Measurements from ENCODE around the gene UACA. TPM values are rescaled to one million over a fixed set of nuclear protein-coding genes. Genes with fewer than 3 reads are reported as not detected.

Gene UACA
- total RNA-seq, 1 experiment from 2014 or later = 38.0 TPM

- Histone ChIP-seq H3K4me1 (ENCODE audit: insufficient read depth, low read length) (peaks cover 4% of the 10 kb centered on the region; the same call in 1 of the 2 replicates), H4K91ac (ENCODE audit: insufficient read length, low read depth, low read length) (no peak overlapping the region), H4K20me1 (ENCODE audit: control insufficient read depth, insufficient read depth, insufficient read length) (no peaks in the 10 kb centered on the region), H3K18ac (ENCODE audit: insufficient read length, low read depth, low read length) (no peak overlapping the region), H2BK120ac (ENCODE audit: low read depth, low read length, poor library complexity, severe bottlenecking) (no peak overlapping the region), H3K27ac (ENCODE audit: insufficient read length, low read depth, low read length) (no peak overlapping the region), H3K27me3 (ENCODE audit: insufficient read depth, low read length) (no peaks in the 10 kb centered on the region), H3K14ac (ENCODE audit: insufficient read depth, low read length) (no peak overlapping the region), H3K9me3 (ENCODE audit: control insufficient read depth, low read depth, low read length) (no peaks in the 10 kb centered on the region), H4K8ac (replicated peaks; ENCODE audit: insufficient read length, low read depth, low read length) (no peak overlapping the region), H3K23ac (ENCODE audit: insufficient read length, low read depth, low read length) (no peak overlapping the region), H2BK12ac (ENCODE audit: insufficient read length, low read depth, low read length) (no peak overlapping the region), H3K79me2 (ENCODE audit: insufficient read depth, low read length) (no peaks in the 10 kb centered on the region), H3T11ph (ENCODE audit: low read length) (no peak overlapping the region), H2BK5ac (ENCODE audit: insufficient read length, low read length) (no peak overlapping the region), H3K4me2 (ENCODE audit: insufficient read depth, insufficient read length, low read length) (no peak overlapping the region), H4K5ac (ENCODE audit: insufficient read length, low read depth, low read length) (no peak overlapping the region), H2BK20ac (ENCODE audit: low read depth, low read length, poor library complexity, severe bottlenecking) (no peak overlapping the region), H3K23me2 (ENCODE audit: insufficient read length, low read depth, low read length, poor library complexity, severe bottlenecking) (no peaks in the 10 kb centered on the region), H3K79me1 (ENCODE audit: insufficient read depth, low read depth, low read length, poor library complexity, severe bottlenecking) (no peaks in the 10 kb centered on the region), H2AFZ (ENCODE audit: low read length) (no peak overlapping the region), H2BK15ac (ENCODE audit: low read depth, low read length) (no peak overlapping the region), H3K9ac (ENCODE audit: extremely low read depth, insufficient read length, low read length) (no peak overlapping the region), H3K56ac (ENCODE audit: insufficient read length, low read depth, low read length) (no peak overlapping the region), H2AK5ac (ENCODE audit: insufficient read length, low read length) (no peak overlapping the region), H3K4ac (ENCODE audit: low read depth, low read length) (no peak overlapping the region)
- no peak for TF ChIP-seq CTCF (conservative IDR thresholded peaks at IDR 0.05)
- Mint-ChIP-seq H3K27me3 (ENCODE audit: low read depth) (no peaks in the 10 kb centered on the region), H3K36me3 (ENCODE audit: insufficient read depth in 1 of 3, low read depth in 3 of 3) (no peaks in the 10 kb centered on the region), H3K4me1 (peaks cover 8 to 11% of the 10 kb centered on the region in 2 experiments), H3K9me3 (no peaks in the 10 kb centered on the region), H3K4me3 (no peak overlapping the region), H3K27ac (no peak overlapping the region)
- no CpG with 5 or more reads among the region's 8 CpGs for WGBS (ENCODE audit: extremely low coverage, insufficient read length, low lambda C conversion rate)
- DNase-seq = no peak
Measured at GRCh38 chr15:70643106-70643782, 120.1 kb downstream of the UACA start.

Data from H9 (cell line).